IPS DF 19.7 (cell line): ENCODE data around the gene CCP110.

ENCODE experiments used
- DNase-seq: peaks from one replicate; pipeline ENCODE4 v3.0.0-alpha.2; 2013; ENCODE audit warnings: low read depth, low spot score

The CCP110 gene

GRCh38 chr16:19548144-19548543 is 24.4 kb downstream of the CCP110 start:
- no peak for DNase-seq

DNA sequence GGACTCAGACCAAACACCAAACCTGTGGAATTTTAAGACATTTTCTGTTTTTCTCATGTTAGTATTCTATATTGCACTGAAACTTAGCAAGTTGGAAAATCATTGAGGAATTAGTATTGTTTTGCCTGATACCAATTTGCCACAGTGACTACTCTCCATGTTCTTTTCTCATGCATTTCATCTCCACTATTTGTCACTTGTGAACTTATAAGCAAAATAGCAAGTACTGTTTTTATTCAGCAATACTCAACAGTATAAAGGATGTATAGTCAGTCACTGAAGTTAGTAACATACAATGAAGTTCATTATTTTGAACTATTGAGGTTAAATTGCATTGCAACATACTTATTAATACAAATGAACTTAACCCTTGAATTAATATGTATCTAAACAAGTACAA is 25.9 kb downstream of the CCP110 start:
- DNase-seq = no peak

DNA sequence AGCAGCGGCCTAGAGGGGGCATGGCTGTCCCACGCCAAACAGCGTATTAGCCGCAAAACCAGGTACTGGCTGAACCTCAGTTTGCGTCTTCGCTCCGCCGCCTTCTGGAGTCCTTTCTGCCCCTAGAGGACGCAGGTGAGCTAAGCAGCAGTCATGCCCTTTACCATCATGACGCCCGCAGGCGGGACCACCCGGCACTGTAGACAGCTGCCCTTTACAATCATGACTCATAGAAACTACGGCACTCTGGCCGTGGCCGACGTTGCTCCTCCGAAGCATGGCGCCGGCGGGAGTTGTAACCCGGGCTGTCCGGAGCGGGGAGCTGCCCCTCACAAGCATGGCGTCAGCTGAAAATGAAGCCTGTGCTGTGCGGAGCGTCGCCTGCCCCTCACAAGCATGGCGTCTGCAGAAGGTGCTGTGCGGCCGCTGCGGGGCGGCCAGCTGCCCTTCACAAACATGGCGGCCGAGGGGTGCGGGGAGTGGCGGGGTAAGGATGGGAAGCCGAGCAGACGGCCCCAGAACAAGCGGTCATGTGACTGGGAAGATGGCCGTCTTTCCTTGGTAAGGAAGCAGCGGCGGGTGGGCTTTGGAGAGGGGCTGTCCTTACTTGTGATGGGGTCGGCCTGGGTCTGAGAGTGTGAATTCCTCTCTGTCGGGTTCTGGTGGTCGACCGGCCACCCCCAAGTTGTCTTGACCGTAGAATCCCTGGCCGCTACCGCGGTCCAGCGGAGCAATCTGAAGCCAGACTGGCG is 31.6 kb downstream of the CCP110 start, which contains the start of gene VPS35L:
Gene VPS35L, plus strand, starts transcription at position 518 of the 752 bp plus-strand sequence. Its CDS starts 27 bp downstream, at position 545.
- DNase-seq = peak; percentile 94

GRCh38 chr16:19555938-19556771 is 32.4 kb downstream of the CCP110 start:
- DNase-seq = peak; percentile 96

GRCh38 chr16:19559242-19559910 is 35.6 kb downstream of the CCP110 start:
- DNase-seq = no peak

- DNase-seq = no peak
These were observed 36.3 kb downstream of the CCP110 start for GRCh38 chr16:19560078-19560477.

- no peak for DNase-seq
These were observed 39.6 kb downstream of the CCP110 start for GRCh38 chr16:19563377-19563776.

DNA sequence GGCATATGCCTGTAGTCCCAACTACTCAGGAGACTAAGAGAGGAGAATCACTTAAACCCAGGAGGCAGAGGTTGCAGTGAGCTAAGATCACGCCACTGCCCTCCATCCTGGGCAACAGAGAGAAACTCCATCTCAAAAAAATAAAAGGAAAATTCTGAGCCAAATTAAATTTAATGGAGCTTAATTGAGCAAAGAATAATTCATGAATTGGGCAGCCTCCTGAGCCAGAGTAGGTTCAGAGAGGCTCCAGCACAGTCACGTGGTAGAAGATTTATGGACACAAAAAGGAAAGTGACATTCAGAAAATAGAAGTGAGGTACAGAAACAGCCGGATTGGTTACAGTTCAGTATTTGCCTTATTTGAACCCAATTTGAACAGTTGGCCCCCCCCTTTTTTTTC is 42.6 kb downstream of the CCP110 start:
- DNase-seq = no peak

DNA sequence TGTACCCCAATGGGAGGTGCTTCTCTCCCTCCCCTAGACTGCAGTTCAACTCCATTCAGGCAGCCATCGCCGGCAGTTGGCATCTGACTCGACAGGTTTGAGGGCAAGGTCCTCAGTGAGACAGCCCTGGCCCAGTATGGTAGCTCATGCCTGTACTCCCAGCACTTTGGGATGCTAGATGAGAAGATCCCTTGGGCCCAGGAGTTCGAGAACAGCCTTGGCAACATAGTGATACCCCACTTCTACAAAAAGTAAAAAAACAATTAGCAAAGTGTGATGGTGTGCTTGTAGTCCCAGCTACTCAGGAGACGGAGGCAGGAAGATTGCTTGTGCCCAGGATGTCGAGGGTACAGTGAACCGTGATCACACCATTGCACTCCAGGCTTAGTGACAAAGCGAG is 43.8 kb downstream of the CCP110 start:
- no peak for DNase-seq

GRCh38 chr16:19573997-19574396 is 50.3 kb downstream of the CCP110 start:
- no peak for DNase-seq

- no peak for DNase-seq
These were observed 50.9 kb downstream of the CCP110 start for GRCh38 chr16:19574615-19575014.

DNA sequence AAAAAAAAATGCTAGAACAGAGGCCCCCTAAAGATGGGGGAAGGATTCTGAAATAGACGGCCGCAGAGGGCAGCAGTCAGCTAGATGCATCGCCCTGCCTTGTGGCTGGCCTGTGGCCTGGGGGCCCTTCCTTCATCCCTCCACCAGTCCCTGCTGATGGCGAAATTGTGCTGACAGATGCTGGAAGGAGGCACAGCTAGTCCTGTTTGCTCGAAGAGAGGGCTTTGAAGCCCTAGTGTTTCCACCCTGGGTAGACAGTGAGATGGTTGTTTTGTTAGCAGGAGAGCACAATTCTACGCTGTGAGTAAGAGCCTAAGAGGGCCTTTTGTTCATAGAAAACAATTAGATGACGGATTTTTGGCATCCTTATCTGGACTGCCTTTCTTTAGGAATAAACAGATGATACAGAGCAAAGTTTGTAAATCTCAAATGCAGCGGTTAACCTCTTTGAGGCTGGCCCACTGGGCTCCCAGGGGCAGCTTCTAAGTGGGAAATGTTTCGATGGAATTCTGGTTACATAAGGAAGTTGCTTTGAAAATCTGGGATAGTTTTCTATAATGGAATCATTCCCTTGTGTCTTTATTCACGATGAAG is 54.7 kb downstream of the CCP110 start:
- no peak for DNase-seq

DNA sequence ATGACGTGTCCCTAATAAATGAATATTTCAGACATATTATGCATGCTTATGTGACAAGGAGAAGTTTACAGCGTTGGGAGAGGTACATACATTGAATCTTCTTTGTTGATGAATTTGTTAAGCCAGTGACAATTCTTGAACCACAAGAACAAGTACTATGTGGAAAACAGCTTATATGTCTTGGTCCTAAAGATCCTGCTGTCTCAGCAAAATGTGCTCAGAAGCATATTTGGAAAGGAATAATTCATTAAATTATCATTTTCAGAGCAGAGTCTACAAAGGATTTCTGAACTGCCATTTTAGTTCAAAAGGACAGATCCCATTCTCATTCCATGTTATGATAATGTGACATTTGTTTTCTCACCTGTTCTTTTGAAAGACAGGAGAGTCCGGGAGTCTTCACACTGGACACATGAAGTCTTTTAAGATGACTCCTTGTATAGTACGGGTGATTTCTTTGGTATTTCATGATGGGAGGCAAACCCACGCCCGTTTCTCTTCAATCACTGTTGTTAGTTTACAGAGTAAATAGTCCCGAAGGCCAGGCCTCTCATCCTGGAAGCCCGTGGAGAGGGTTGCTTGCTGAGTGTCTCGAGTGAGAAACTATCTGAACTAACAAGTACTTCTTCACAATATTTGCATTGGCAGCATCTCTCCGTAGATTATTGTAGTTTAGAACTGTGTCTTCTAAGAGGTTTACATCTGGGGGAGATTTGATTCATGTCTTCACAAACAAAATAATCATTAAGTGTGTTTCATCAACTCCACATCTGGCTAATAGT is 58.5 kb downstream of the CCP110 start:
- DNase-seq = no peak

GRCh38 chr16:19583665-19584300 is 60.0 kb downstream of the CCP110 start:
- no peak for DNase-seq

DNA sequence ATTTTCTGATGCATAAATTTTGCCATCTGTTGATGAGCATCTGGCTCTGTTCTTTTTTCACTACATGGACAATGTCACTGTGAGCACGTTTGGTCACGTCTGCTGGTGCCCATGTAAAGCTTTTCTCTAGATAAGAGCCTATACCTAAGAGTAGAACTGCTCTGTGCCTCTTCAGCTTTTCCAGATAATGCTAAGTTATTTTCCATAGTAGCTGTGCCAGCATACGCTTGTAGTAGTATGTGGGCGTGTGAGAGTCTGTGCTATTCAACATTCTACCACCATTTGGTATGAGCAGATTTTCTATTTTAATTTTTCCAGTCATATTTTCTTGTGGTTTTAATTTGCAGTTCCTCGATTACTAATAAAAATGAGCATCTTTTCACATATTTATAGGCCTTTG is 64.9 kb downstream of the CCP110 start:
- DNase-seq = no peak

DNA sequence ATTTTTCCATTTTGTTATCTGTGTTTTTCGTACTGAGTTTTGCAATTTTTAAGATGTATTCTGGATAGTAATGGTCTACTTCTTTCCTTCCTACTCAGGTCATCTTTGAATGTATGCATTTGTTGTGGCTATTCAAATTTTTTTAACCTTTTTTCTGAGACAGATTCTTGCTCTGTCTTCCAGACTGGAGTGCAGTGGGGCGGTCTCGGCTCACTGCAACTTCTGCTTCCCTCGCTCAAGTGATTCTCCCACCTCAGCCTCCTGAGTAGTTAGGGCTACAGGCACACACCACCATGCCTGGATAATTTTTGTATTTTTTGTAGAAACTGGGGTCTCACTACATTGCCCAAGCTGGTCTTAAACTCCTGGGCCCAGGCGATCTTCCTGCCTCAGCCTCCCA is 65.4 kb downstream of the CCP110 start:
- no peak for DNase-seq

GRCh38 chr16:19589771-19590302 is 66.1 kb downstream of the CCP110 start:
- no peak for DNase-seq

DNA sequence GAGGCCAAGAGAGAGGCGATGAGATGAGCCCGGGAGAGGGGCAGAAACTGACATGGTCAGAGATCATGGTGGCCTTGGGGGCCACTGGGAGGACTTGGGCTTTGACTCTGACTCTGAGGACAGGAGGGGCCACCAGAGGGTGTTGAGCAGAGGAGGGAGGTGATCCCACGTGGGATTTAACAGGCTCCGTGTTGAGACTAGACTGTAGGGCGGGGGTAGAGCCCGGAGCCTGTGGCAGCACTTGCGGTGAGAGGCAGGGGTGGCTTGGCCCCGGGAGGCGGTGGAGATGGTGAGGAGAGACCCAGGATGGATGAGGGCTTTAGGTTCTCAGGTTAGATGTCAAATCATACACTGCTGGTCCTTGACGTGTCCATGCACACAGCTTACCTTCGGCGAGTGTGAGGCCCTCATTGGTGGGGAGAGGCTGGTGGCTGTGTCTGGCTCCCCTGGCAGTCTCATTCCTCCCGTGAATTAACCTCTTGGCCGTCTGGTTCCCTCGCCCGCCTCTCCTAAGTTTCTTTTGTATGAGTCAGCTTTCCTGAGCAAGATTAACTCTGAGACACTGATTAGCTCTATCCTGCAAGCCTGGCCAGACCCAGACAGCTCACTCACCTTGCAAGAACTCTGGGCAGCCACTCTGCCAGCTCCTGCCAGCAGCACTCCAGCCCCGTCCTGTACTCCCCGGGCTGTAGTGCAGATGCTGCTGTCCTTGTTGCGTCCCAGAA is 71.5 kb downstream of the CCP110 start:
- no peak for DNase-seq

- DNase-seq = no peak
These were observed 75.2 kb downstream of the CCP110 start for GRCh38 chr16:19598805-19599510.
